GM19324 (cell line): ENCODE measurements around the gene METRN.
"Not testable (repeated sequence)": the region's sequence is repeated elsewhere in the genome, so short reads cannot be mapped to it uniquely, and the experiment has no call there.

Experiments used
- ATAC-seq: cut with Tn5 transposase; IDR thresholded peaks from one replicate; pipeline ENCODE4 v1.9.1; 2021; ENCODE audit warnings: mild to moderate bottlenecking, moderate library complexity; ENCODE audit not compliant: unreplicated experiment, low FRiP score

METRN gene

GRCh38 chr16:707062-707538, 7.8 kb upstream of the METRN start:
- ATAC-seq = no peak

- no peak for ATAC-seq
These were observed 6.9 kb upstream of the METRN start for GRCh38 chr16:708019-708418.

- ATAC-seq = no peak
These were observed 6.0 kb upstream of the METRN start for GRCh38 chr16:708959-709358.

- ATAC-seq = no peak
These were observed 5.1 kb upstream of the METRN start for GRCh38 chr16:709566-710499.

GRCh38 chr16:710500-711075, 4.3 kb upstream of the METRN start:
- no peak for ATAC-seq

GRCh38 chr16:711084-711483, 3.8 kb upstream of the METRN start:
- ATAC-seq = no peak

- ATAC-seq = no peak
These were observed 3.2 kb upstream of the METRN start for GRCh38 chr16:711548-712320.

- ATAC-seq = not testable (repeated sequence)
These were observed 2.1 kb upstream of the METRN start for GRCh38 chr16:712740-713250.

- ATAC-seq = no peak
These were observed 839 bp upstream of the METRN start for GRCh38 chr16:714079-714478.

- peak; percentile 24 for ATAC-seq
These were observed 720 bp downstream of the METRN start for GRCh38 chr16:715477-716199.

GRCh38 chr16:716200-716568, 1.3 kb downstream of the METRN start:
- ATAC-seq = no peak

GRCh38 chr16:716768-717325, 1.9 kb downstream of the METRN start:
- no peak for ATAC-seq

- ATAC-seq = no peak
These were observed 2.7 kb downstream of the METRN start for GRCh38 chr16:717450-718245.

- no peak for ATAC-seq
These were observed 3.5 kb downstream of the METRN start for GRCh38 chr16:718389-718788.

- ATAC-seq = no peak
These were observed 4.0 kb downstream of the METRN start for GRCh38 chr16:718922-719321.

- no peak for ATAC-seq
These were observed 5.0 kb downstream of the METRN start for GRCh38 chr16:719815-720446.

GRCh38 chr16:720447-720989, 5.6 kb downstream of the METRN start:
- peak; percentile 18 for ATAC-seq

- peak; percentile 74 for ATAC-seq
These were observed 6.3 kb downstream of the METRN start, which contains the start of gene ANTKMT for GRCh38 chr16:720990-721764. ANTKMT (plus strand) TSS chr16:721146; CDS start chr16:721275, 129 bp downstream.
